ENCODE measurements around the gene HELZ. TPM values are rescaled to one million over a fixed set of nuclear protein-coding genes. Genes with fewer than 3 reads are reported as not detected.
"Not testable (repeated sequence)": the region's sequence is repeated elsewhere in the genome, so short reads cannot be mapped to it uniquely, and the experiment has no call there.

The HELZ gene
- polyA plus RNA-seq, 1 of the 3 experiments (the other 2 are of a cell fraction), result 4.3 TPM

DNA sequence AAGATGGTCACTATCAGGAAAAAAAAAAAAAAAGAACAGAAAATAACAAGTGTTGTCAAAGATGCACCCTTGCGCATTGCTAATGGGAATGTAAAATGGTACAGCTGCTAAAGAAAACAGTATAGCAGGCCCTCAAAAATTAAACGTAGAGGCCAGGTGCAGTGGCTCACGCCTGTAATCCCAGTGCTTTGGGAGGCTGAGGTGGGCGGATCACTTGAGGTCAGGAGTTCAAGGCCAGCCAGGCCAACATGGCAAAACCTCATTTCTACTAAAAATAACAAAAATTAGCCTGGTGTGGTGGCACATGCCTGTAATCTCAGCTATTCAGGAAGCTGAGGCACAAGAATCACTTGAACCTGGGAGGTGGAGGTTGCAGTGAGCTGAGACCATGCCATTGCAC, 6.6 kb upstream of the HELZ start:
- H3K4me1 ChIP-seq (ENCODE audit: control insufficient read depth in 1 of 2, insufficient read depth in 2 of 2, low read depth in 1 of 2, low read length in 1 of 2); H3K9ac ChIP-seq; POLR2A ChIA-PET; H3K4me3 ChIP-seq (ENCODE audit: low read depth in 2 of 2, low read length in 1 of 2); DNase-seq; H2AFZ ChIP-seq (ENCODE audit: low read depth); H3K27ac ChIP-seq (ENCODE audit: low read depth in 2 of 2, low read length in 1 of 2); H3K79me2 ChIP-seq (ENCODE audit: insufficient read depth); H3K36me3 ChIP-seq (replicated peaks in 1 of 2; ENCODE audit: control insufficient read depth in 1 of 2, insufficient read depth in 2 of 2, low read length in 1 of 2); H4K20me1 ChIP-seq (ENCODE audit: insufficient read depth); H3K27me3 ChIP-seq (ENCODE audit: insufficient read depth); H3K9me2 ChIP-seq; H3K4me2 ChIP-seq; H3K9me3 ChIP-seq: not testable (repeated sequence)
- CTCF ChIA-PET, result interaction anchor here (1.3 kb wide), 1 partner anchor 30 kb away, joined by 4 read pairs; no protein-coding TSS in a partner anchor
- WGBS (ENCODE audit: low lambda C conversion rate), result 93% methylated on average over 4 of the region's 4 CpGs
- H3F3A ChIP-seq (replicated peaks; ENCODE audit: insufficient read depth), result peaks cover 13% of the 10 kb centered on the region

DNA sequence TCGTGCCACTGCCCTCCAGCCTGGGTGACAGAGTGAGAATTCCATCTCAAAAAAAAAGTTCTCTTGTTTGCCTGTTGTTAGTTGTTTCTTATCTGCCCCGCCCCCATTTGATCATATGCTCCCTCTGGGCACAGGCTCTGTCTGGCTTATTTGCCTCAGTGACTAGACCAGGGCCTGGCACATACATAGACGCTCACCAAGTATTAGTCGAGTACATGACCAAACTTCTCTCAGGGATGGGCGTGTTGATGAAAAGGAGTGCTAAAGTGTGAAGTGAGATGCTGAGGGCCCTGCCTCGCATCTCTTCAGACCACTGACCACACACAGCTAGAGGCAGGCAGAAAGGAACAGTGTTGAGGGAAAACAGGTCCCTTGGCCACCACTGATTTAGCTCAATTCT, 3.3 kb upstream of the HELZ start:
- POLR2A ChIA-PET, result no interaction called here
- Histone ChIP-seq H2AFZ (ENCODE audit: low read depth) (no peak overlapping the region), H3K9me2 (no peaks in the 10 kb centered on the region), H3K4me3 (ENCODE audit: low read depth in 2 of 2, low read length in 1 of 2) (no peak overlapping the region), H3K9ac (no peak overlapping the region), H3K79me2 (ENCODE audit: insufficient read depth) (peaks cover 17% of the 10 kb centered on the region), H3F3A (replicated peaks; ENCODE audit: insufficient read depth) (peaks cover 5% of the 10 kb centered on the region), H4K20me1 (ENCODE audit: insufficient read depth) (peaks cover 5% of the 10 kb centered on the region; the same call in 1 of the 2 replicates), H3K27ac (ENCODE audit: low read depth in 2 of 2, low read length in 1 of 2) (no peak overlapping the region), H3K27me3 (ENCODE audit: insufficient read depth) (no peaks in the 10 kb centered on the region), H3K9me3 (no peaks in the 10 kb centered on the region), H3K4me1 (ENCODE audit: control insufficient read depth in 1 of 2, insufficient read depth in 2 of 2, low read depth in 1 of 2, low read length in 1 of 2) (peaks cover 0 to 16% of the 10 kb centered on the region in 2 experiments; a peak in 3 of 4 replicates), H3K36me3 (replicated peaks in 1 of 2; ENCODE audit: control insufficient read depth in 1 of 2, insufficient read depth in 2 of 2, low read length in 1 of 2) (peaks cover 0 to 2% of the 10 kb centered on the region in 2 experiments), H3K4me2 (no peak overlapping the region)
- no peak for DNase-seq
- WGBS (ENCODE audit: low lambda C conversion rate), result 85% methylated on average over 6 of the region's 6 CpGs
- TF ChIP-seq YY1 (IDR thresholded peaks at IDR 0.05; ENCODE audit: low read depth) (no peak), RFX5 (IDR thresholded peaks at IDR 0.05; ENCODE audit: low read length) (no peak), NRF1 (IDR thresholded peaks at IDR 0.05; ENCODE audit: low read depth, low read length) (no peak), SIN3A (IDR thresholded peaks at IDR 0.05; ENCODE audit: borderline replicate concordance, low read depth, low read length) (no peak), NFIC (IDR thresholded peaks at IDR 0.05; ENCODE audit: borderline replicate concordance) (no peak), RCOR1 (IDR thresholded peaks at IDR 0.05; ENCODE audit: low read length) (no peak), MEF2A (IDR thresholded peaks at IDR 0.05; ENCODE audit: borderline replicate concordance, low read depth) (no peak), JUND (IDR thresholded peaks at IDR 0.05) (no peak)
- TF ChIP-seq, protein P1, sequence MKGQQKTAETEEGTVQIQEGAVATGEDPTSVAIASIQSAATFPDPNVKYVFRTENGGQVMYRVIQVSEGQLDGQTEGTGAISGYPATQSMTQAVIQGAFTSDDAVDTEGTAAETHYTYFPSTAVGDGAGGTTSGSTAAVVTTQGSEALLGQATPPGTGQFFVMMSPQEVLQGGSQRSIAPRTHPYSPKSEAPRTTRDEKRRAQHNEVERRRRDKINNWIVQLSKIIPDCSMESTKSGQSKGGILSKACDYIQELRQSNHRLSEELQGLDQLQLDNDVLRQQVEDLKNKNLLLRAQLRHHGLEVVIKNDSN (IDR thresholded peaks at IDR 0.05; ENCODE audit: borderline replicate concordance, low read depth), result no peak
- TF ChIP-seq, protein P2, sequence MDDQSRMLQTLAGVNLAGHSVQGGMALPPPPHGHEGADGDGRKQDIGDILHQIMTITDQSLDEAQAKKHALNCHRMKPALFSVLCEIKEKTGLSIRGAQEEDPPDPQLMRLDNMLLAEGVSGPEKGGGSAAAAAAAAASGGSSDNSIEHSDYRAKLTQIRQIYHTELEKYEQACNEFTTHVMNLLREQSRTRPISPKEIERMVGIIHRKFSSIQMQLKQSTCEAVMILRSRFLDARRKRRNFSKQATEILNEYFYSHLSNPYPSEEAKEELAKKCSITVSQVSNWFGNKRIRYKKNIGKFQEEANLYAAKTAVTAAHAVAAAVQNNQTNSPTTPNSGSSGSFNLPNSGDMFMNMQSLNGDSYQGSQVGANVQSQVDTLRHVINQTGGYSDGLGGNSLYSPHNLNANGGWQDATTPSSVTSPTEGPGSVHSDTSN (IDR thresholded peaks at IDR 0.05), result no peak
- CTCF ChIA-PET, result interaction anchor here (1.5 kb wide), 1 partner anchor 90 kb away, joined by 4 read pairs; no protein-coding TSS in a partner anchor

DNA sequence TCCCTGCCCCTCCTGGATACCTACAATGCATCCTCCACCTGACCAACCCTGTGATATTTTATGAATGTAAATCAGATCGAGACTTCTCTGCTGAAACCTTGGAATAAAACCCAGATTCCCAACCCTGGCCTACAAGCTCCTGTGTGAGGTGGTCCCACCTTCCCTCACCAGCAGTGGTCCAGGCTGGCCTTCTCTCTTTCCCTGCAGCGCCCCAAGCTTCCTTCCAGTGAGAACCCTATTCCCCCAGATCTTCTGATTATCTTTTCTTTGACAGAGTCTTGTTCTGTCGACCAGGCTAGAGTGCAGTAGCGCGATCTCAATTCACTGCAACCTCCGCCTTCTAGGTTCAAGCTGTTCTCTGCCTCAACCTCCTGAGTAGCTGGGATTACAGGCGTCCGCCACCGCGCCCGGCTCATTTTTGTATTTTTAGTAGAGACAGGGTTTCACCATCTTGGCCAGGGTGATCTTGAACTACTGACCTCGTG, 2.5 kb upstream of the HELZ start:
- Histone ChIP-seq H4K20me1 (ENCODE audit: insufficient read depth) (peaks cover 7% of the 10 kb centered on the region; the same call in 1 of the 2 replicates), H3K36me3 (replicated peaks in 1 of 2; ENCODE audit: control insufficient read depth in 1 of 2, insufficient read depth in 2 of 2, low read length in 1 of 2) (peaks cover 5 to 8% of the 10 kb centered on the region in 2 experiments), H3K27ac (ENCODE audit: low read depth in 2 of 2, low read length in 1 of 2) (no peak overlapping the region), H3K27me3 (ENCODE audit: insufficient read depth) (no peaks in the 10 kb centered on the region), H2AFZ (ENCODE audit: low read depth) (no peak overlapping the region), H3K79me2 (ENCODE audit: insufficient read depth) (peaks cover 26% of the 10 kb centered on the region), H3K9ac (no peak overlapping the region), H3K4me2 (no peak overlapping the region), H3K9me3 (no peaks in the 10 kb centered on the region), H3K9me2 (no peaks in the 10 kb centered on the region), H3K4me1 (ENCODE audit: control insufficient read depth in 1 of 2, insufficient read depth in 2 of 2, low read depth in 1 of 2, low read length in 1 of 2) (peaks cover 7 to 18% of the 10 kb centered on the region in 2 experiments; a peak in 3 of 4 replicates), H3F3A (replicated peaks; ENCODE audit: insufficient read depth) (peaks cover 5% of the 10 kb centered on the region), H3K4me3 (ENCODE audit: low read depth in 2 of 2, low read length in 1 of 2) (no peak overlapping the region)
- no peak for DNase-seq
- 93% methylated on average over 12 of the region's 12 CpGs for WGBS (ENCODE audit: low lambda C conversion rate)
- CTCF ChIA-PET, result no interaction called here
- POLR2A ChIA-PET, result interaction anchor here (0.5 kb wide), 1 partner anchor 42 kb away, joined by 3 read pairs; no protein-coding TSS in a partner anchor
- TF ChIP-seq FOXM1 (IDR thresholded peaks at IDR 0.05; ENCODE audit: low read depth) (no peak), ELF1 (IDR thresholded peaks at IDR 0.05) (no peak), RFX5 (IDR thresholded peaks at IDR 0.05; ENCODE audit: low read length) (no peak)
- TF ChIP-seq, protein P3, sequence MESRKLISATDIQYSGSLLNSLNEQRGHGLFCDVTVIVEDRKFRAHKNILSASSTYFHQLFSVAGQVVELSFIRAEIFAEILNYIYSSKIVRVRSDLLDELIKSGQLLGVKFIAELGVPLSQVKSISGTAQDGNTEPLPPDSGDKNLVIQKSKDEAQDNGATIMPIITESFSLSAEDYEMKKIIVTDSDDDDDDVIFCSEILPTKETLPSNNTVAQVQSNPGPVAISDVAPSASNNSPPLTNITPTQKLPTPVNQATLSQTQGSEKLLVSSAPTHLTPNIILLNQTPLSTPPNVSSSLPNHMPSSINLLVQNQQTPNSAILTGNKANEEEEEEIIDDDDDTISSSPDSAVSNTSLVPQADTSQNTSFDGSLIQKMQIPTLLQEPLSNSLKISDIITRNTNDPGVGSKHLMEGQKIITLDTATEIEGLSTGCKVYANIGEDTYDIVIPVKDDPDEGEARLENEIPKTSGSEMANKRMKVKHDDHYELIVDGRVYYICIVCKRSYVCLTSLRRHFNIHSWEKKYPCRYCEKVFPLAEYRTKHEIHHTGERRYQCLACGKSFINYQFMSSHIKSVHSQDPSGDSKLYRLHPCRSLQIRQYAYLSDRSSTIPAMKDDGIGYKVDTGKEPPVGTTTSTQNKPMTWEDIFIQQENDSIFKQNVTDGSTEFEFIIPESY (IDR thresholded peaks at IDR 0.05; ENCODE audit: borderline replicate concordance, low read depth), result no peak
- TF ChIP-seq, protein P4, sequence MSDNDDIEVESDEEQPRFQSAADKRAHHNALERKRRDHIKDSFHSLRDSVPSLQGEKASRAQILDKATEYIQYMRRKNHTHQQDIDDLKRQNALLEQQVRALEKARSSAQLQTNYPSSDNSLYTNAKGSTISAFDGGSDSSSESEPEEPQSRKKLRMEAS (IDR thresholded peaks at IDR 0.05; ENCODE audit: low read depth), result no peak
- TF ChIP-seq, protein P5, sequence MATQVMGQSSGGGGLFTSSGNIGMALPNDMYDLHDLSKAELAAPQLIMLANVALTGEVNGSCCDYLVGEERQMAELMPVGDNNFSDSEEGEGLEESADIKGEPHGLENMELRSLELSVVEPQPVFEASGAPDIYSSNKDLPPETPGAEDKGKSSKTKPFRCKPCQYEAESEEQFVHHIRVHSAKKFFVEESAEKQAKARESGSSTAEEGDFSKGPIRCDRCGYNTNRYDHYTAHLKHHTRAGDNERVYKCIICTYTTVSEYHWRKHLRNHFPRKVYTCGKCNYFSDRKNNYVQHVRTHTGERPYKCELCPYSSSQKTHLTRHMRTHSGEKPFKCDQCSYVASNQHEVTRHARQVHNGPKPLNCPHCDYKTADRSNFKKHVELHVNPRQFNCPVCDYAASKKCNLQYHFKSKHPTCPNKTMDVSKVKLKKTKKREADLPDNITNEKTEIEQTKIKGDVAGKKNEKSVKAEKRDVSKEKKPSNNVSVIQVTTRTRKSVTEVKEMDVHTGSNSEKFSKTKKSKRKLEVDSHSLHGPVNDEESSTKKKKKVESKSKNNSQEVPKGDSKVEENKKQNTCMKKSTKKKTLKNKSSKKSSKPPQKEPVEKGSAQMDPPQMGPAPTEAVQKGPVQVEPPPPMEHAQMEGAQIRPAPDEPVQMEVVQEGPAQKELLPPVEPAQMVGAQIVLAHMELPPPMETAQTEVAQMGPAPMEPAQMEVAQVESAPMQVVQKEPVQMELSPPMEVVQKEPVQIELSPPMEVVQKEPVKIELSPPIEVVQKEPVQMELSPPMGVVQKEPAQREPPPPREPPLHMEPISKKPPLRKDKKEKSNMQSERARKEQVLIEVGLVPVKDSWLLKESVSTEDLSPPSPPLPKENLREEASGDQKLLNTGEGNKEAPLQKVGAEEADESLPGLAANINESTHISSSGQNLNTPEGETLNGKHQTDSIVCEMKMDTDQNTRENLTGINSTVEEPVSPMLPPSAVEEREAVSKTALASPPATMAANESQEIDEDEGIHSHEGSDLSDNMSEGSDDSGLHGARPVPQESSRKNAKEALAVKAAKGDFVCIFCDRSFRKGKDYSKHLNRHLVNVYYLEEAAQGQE (IDR thresholded peaks at IDR 0.05; ENCODE audit: low read depth, low read length), result no peak
